Inferior parietal cortex (tissue), 1 donor: Measurements from ENCODE around the gene PLD2.

Source experiments
- DNase-seq: peaks from one replicate; pipeline ENCODE4 v3.0.0-alpha.2; 2016; ENCODE audit errors: extremely low spot score

The PLD2 gene

GRCh38 chr17:4806777-4807604 is at the start of gene PLD2:
PLD2 (plus strand) TSS chr17:4807152; CDS start chr17:4807773, 621 bp downstream.
- DNase-seq: peak; percentile 46

- DNase-seq: no peak
These were observed 47.1 kb upstream of the PLD2 start for GRCh38 chr17:4759776-4760236.

GRCh38 chr17:4764595-4764994 is 42.4 kb upstream of the PLD2 start:
- no peak for DNase-seq

- no peak for DNase-seq
These were observed 40.8 kb upstream of the PLD2 start for GRCh38 chr17:4766201-4766600.

GRCh38 chr17:4766723-4767122 is 40.2 kb upstream of the PLD2 start:
- no peak for DNase-seq

GRCh38 chr17:4768298-4768697 is 38.7 kb upstream of the PLD2 start:
- no peak for DNase-seq

GRCh38 chr17:4769628-4770027 is 37.3 kb upstream of the PLD2 start:
- no peak for DNase-seq

- DNase-seq: no peak
These were observed 35.3 kb upstream of the PLD2 start, which contains the start of gene TM4SF5 for GRCh38 chr17:4771519-4772234. TM4SF5 (plus strand) TSS chr17:4771886; CDS start chr17:4771923, 37 bp downstream.

GRCh38 chr17:4772235-4772613 is 34.7 kb upstream of the PLD2 start:
- DNase-seq: no peak

GRCh38 chr17:4777969-4778760 is 28.8 kb upstream of the PLD2 start:
- DNase-seq: no peak

GRCh38 chr17:4780325-4780955 is 26.5 kb upstream of the PLD2 start:
- no peak for DNase-seq

GRCh38 chr17:4782652-4783051 is 24.3 kb upstream of the PLD2 start:
- DNase-seq: no peak

GRCh38 chr17:4785311-4786105 is 21.4 kb upstream of the PLD2 start:
- DNase-seq: no peak

- DNase-seq: peak; percentile 22
These were observed 20.8 kb upstream of the PLD2 start, which contains the start of gene VMO1 for GRCh38 chr17:4786106-4786511. VMO1 (minus strand) TSS chr17:4786364; CDS start chr17:4786352, 12 bp downstream.

GRCh38 chr17:4786516-4786915 is 20.4 kb upstream of the PLD2 start:
- DNase-seq: peak; percentile 27

- no peak for DNase-seq
These were observed 18.7 kb upstream of the PLD2 start for GRCh38 chr17:4788159-4788806.

GRCh38 chr17:4788807-4789700 is 17.9 kb upstream of the PLD2 start, which contains the start of gene GLTPD2:
GLTPD2 (plus strand) TSS chr17:4788964; CDS start chr17:4789012, 48 bp downstream.
- DNase-seq: no peak

GRCh38 chr17:4789701-4789950 is 17.3 kb upstream of the PLD2 start:
- DNase-seq: no peak
